ENCODE measurements around the gene GABBR2. TPM values are rescaled to one million over a fixed set of nuclear protein-coding genes. Genes with fewer than 3 reads are reported as not detected.
"Not testable (repeated sequence)": the region's sequence is repeated elsewhere in the genome, so short reads cannot be mapped to it uniquely, and the experiment has no call there.

GABBR2 gene
- total RNA-seq, 1 donor from 2014 or later = 116 TPM

GRCh38 chr9:98502311-98502975, 206.3 kb downstream of the GABBR2 start:
- H3K4me3 Mint-ChIP-seq (ENCODE audit: unreplicated experiment) = no peak overlapping the region
- DNase-seq = no peak
- H3K4me1 Mint-ChIP-seq (ENCODE audit: low read depth, unreplicated experiment) = peaks cover 51% of the 10 kb centered on the region
- H3K27me3 Mint-ChIP-seq (ENCODE audit: unreplicated experiment) = peaks cover 8% of the 10 kb centered on the region
- peak overlapping the region; percentile 29 for H3K27ac Mint-ChIP-seq (ENCODE audit: unreplicated experiment)
- H3K36me3 Mint-ChIP-seq (ENCODE audit: unreplicated experiment) = peaks cover 6% of the 10 kb centered on the region
- H3K9me3 Mint-ChIP-seq (ENCODE audit: unreplicated experiment) = peaks cover 7% of the 10 kb centered on the region
- TF ChIP-seq CTCF (IDR thresholded peaks at IDR 0.05; ENCODE audit: partially characterized antibody, unreplicated experiment) = no peak

- H3K4me3 Mint-ChIP-seq (ENCODE audit: unreplicated experiment) = no peak overlapping the region
- peaks cover 7% of the 10 kb centered on the region for H3K9me3 Mint-ChIP-seq (ENCODE audit: unreplicated experiment)
- no peak for TF ChIP-seq CTCF (IDR thresholded peaks at IDR 0.05; ENCODE audit: partially characterized antibody, unreplicated experiment)
- H3K36me3 Mint-ChIP-seq (ENCODE audit: unreplicated experiment) = no peaks in the 10 kb centered on the region
- peaks cover 8% of the 10 kb centered on the region for H3K27me3 Mint-ChIP-seq (ENCODE audit: unreplicated experiment)
- no peak overlapping the region for H3K27ac Mint-ChIP-seq (ENCODE audit: unreplicated experiment)
- peaks cover 46% of the 10 kb centered on the region for H3K4me1 Mint-ChIP-seq (ENCODE audit: low read depth, unreplicated experiment)
- no peak for DNase-seq
These were observed 206.9 kb downstream of the GABBR2 start for GRCh38 chr9:98501819-98502218.

- not testable (repeated sequence) for H3K27me3 Mint-ChIP-seq (ENCODE audit: unreplicated experiment); DNase-seq; H3K9me3 Mint-ChIP-seq (ENCODE audit: unreplicated experiment); H3K36me3 Mint-ChIP-seq (ENCODE audit: unreplicated experiment); H3K4me3 Mint-ChIP-seq (ENCODE audit: unreplicated experiment)
- Mint-ChIP-seq H3K4me1 (ENCODE audit: low read depth, unreplicated experiment) (peaks cover 44% of the 10 kb centered on the region), H3K27ac (ENCODE audit: unreplicated experiment) (peak overlapping the region; percentile 48)
These were observed 207.5 kb downstream of the GABBR2 start for GRCh38 chr9:98501259-98501658.

- Mint-ChIP-seq H3K27me3 (ENCODE audit: unreplicated experiment) (peaks cover 8% of the 10 kb centered on the region), H3K4me1 (ENCODE audit: low read depth, unreplicated experiment) (peaks cover 41% of the 10 kb centered on the region), H3K36me3 (ENCODE audit: unreplicated experiment) (peaks cover 4% of the 10 kb centered on the region), H3K4me3 (ENCODE audit: unreplicated experiment) (no peak overlapping the region), H3K9me3 (ENCODE audit: unreplicated experiment) (peaks cover 7% of the 10 kb centered on the region), H3K27ac (ENCODE audit: unreplicated experiment) (peak overlapping the region; percentile 70)
- no peak for DNase-seq
- TF ChIP-seq CTCF (IDR thresholded peaks at IDR 0.05; ENCODE audit: partially characterized antibody, unreplicated experiment) = no peak
These were observed 208.3 kb downstream of the GABBR2 start for GRCh38 chr9:98500337-98500919.

GRCh38 chr9:98495530-98495929, 213.2 kb downstream of the GABBR2 start:
- Mint-ChIP-seq H3K27ac (ENCODE audit: unreplicated experiment) (no peak overlapping the region), H3K4me1 (ENCODE audit: low read depth, unreplicated experiment) (peaks cover 11% of the 10 kb centered on the region), H3K4me3 (ENCODE audit: unreplicated experiment) (no peak overlapping the region), H3K36me3 (ENCODE audit: unreplicated experiment) (peaks cover 20% of the 10 kb centered on the region), H3K27me3 (ENCODE audit: unreplicated experiment) (peaks cover 8% of the 10 kb centered on the region), H3K9me3 (ENCODE audit: unreplicated experiment) (peaks cover 13% of the 10 kb centered on the region)
- TF ChIP-seq CTCF (IDR thresholded peaks at IDR 0.05; ENCODE audit: partially characterized antibody, unreplicated experiment) = no peak
- no peak for DNase-seq
